NOMO-1 (cell line): ENCODE measurements around the gene CAPN6.

Experiments
- DNase-seq, 2 experiments: peaks; one replicate each; lab custom pipeline; 2025; ENCODE audit not compliant: unreplicated experiment in 2 of 2; lab: John Stamatoyannopoulos, UW

CAPN6 gene

DNA sequence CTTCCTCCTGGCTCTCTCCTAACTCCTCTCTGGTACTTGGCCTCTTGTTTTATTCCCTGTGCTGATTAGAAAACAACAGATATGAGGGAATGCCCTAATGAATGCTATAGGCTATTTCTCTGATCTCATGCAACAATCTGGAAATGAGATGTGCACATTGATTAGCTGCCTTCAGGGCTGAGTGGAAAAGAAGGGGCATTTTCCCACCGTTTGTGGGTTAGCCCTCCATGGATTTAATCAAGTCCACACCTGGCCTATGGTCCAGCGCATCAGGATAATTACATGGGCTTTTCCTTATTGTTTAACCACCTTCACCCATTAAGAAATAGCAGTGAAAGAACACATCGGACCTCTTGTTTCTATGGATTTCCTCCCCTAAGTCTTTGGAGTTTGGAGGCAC, 70.0 kb downstream of the CAPN6 start:
- no peak for DNase-seq

DNA sequence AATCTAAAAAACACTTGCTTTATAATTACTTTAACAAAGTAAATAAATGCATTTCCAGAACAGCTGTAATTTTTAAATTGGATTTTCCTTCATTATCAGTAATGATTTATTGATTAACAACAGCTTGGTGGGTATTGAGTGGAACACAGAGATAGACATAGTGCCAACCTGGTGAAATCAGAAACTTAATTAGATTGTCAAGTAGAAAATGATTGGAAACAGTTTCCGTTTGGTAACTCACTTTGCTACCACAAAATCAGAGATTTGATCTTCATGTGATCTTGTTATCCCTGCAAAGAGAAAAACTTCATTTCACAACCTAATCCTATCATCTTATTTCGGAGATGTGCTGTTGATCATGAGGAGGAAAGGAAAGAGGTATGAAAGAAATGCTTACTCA, 70.8 kb downstream of the CAPN6 start:
- DNase-seq, result no peak
